NCI-H446 (cell line): ENCODE measurements around the gene SLC16A9.
A peak's percentile ranks its signal among the peaks of the same experiment; 100 is the strongest.

Experiments used
- DNase-seq, 2 experiments: peaks; one replicate each; lab custom pipeline; 2025; lab: John Stamatoyannopoulos, UW

SLC16A9 gene

DNA sequence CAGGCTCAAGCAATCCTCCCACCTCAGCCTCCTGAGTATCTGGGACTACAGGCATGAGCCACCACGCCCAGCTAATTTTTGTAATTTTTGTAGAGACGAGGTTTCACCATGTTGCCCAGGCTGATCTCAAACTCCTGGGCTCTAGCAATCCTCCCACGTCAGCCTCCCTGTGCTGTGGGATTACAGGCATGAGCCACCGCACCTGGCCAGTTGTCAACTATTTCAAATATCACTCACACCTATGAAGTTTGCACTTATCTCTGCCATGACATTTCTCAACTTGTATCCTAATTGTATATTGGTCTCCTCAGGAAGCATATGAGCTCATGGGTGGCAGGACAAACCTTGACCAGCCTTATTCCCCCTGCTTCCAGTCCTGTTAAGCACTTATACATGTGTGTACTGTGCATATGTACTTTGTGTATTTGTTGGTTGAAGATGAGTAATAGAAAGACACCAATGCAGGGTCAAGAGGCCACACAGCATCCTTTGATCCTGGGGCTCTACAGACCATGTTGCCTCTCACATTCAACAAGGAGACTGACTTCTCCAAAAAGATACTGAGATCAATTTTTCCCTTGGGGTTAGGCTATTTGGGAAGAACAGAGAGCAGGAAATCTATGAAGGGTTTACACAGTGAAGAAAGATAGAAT lies 82.2 kb downstream of the SLC16A9 start:
- DNase-seq: no peak

DNA sequence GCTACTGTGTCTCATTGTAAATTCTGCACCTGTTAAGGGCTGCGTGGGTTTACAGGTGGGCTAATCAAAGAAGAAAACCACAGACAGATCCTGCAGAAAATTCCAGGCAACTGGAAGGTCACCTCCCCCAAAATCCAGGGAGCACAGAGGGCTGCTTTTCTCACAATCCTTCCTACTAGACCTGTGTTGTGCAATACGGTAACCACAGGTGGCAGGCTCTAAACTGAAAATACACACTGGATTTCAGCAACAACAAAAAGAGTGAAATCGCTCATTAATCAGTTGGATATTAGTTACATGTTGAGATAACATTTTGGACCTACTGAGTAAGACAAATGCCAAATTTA lies 83.2 kb downstream of the SLC16A9 start:
- no peak for DNase-seq

DNA sequence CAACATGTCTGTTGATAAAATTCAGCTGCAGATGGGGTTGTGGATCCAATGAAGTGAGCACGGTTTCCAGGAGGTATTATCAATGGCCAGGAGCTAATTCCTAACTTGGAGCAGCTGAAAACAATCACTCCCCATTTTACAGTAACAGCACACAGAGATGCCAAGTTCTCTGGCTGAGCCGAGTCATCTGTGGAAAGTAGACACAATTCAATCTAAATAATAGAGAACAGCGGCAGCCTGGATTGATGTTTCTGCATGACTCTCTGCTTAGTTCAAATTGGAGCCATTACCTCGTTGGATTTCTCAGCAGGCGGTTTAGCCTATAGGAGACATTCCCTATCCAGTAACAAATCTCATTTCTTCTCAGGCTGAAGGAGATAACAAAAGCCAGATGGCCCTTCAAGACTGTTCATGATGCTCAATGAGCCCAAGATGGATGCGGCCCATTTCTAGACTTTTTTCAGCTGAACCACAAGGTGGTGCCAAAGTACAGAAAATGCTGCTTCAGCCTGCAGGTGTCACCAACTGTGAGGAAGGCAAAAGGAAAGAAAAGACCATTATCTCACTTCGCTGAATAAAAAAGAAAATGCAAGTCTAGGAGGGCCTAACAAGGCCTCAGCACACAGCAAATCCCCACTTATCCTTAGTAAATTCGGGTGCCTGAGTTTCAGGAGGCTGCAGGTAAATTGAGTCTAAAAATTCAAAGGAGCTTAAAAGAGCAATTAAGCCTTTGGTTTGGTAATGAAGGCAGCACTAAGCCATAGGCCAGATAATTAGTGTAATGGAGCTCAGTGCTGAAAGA lies 83.7 kb downstream of the SLC16A9 start:
- peak; percentile 57 to 81 for DNase-seq

DNA sequence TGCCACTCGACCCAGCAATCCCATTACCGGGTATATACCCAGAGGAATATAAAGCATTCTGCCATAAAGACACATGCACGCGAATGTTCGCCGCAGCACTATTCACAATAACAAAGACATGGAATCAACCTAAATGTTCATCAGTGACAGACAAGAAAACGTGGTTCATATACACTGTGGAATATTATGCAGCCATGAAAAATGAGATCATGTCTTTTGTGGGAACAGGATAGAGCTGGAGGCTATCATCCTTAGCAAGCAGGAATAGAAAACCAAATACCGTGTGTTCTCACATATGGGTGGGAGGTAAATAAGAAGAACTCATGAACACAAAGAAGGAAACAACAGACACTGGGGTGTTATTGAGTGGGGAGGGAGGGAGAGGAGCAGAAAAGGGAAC lies 84.7 kb downstream of the SLC16A9 start:
- no peak for DNase-seq

DNA sequence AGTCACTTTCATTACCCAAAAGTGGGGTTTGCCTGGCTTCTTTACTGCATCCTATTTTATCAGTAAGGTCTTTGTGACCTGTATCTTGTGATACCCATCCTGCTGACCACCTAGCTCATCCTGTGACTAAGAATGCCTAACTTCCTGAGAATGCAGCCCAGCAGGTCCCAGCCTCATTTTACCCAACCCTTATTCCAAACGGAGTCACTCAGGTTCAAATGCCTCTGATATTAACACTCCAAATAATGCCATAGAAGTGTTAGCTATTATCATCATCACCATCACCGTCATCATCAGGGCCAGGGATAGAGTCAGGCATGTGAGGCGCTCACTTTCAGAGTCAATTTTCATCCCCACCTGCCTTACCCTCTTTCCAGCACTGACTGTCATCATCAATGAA lies 85.5 kb downstream of the SLC16A9 start:
- DNase-seq: no peak

GRCh38 chr10:59623133-59624121 lies 86.2 kb downstream of the SLC16A9 start:
- no peak for DNase-seq

- DNase-seq: peak; percentile 18 to 46
These were observed 87.1 kb downstream of the SLC16A9 start for GRCh38 chr10:59622320-59623132.

- DNase-seq: no peak
These were observed 87.9 kb downstream of the SLC16A9 start for GRCh38 chr10:59621771-59622170.

- no peak for DNase-seq
These were observed 91.0 kb downstream of the SLC16A9 start for GRCh38 chr10:59618666-59619065.

- DNase-seq: no peak
These were observed 91.7 kb downstream of the SLC16A9 start for GRCh38 chr10:59617996-59618395.

- no peak for DNase-seq
These were observed 98.6 kb downstream of the SLC16A9 start for GRCh38 chr10:59611048-59611447.

GRCh38 chr10:59607970-59608369 lies 101.7 kb downstream of the SLC16A9 start:
- DNase-seq: no peak

- DNase-seq: peak in 1 of 2 experiments; percentile 66
These were observed 103.1 kb downstream of the SLC16A9 start for GRCh38 chr10:59606551-59606961.

GRCh38 chr10:59601985-59602384 lies 107.7 kb downstream of the SLC16A9 start:
- no peak for DNase-seq
